Cardiac muscle cell (in vitro differentiated cells and primary cell): ENCODE data around the gene DOCK8. TPM values are rescaled to one million over a fixed set of nuclear protein-coding genes. Genes with fewer than 3 reads are reported as not detected.

Experiments used
- DNase-seq, 2 donors: peaks; one replicate each; pipeline versions ENCODE4 v3.0.0 to v3.0.0-alpha.2; 2010 to 2017; ENCODE audit warnings: low read depth in 1 of 2, low spot score in 1 of 2
- H3K27ac ChIP-seq: fragments of 200-600 bp; sonication (generic); 2 replicates; pipeline ENCODE4 v1.5.1; 2016
- H3K27me3 ChIP-seq: fragments of 200-600 bp; sonication (generic); 2 replicates; pipeline ENCODE4 v1.6.0; 2016; ENCODE audit warnings: control low read depth
- H3K36me3 ChIP-seq: fragments of 200-600 bp; sonication (generic); 2 replicates; pipeline ENCODE4 v1.5.1; 2016; ENCODE audit warnings: control low read depth
- H3K4me1 ChIP-seq: fragments of 200-600 bp; sonication (generic); 2 replicates; pipeline ENCODE4 v1.8.1; 2017; ENCODE audit warnings: low read depth, mild to moderate bottlenecking, mixed run types
- H3K4me3 ChIP-seq: fragments of 200-600 bp; sonication (generic); 2 replicates; pipeline ENCODE4 v1.5.1; 2016; ENCODE audit warnings: mild to moderate bottlenecking
- H3K9me3 ChIP-seq: fragments of 200-600 bp; sonication (generic); 2 replicates; pipeline ENCODE4 v1.5.1; 2017; ENCODE audit warnings: low read depth, mild to moderate bottlenecking, control low read depth
- polyA plus RNA-seq: library from polyadenylated mRNA; unstranded; fragments of >200 nt; fragmentation: Nextera tagmentation; extraction: Ambion mirVana; gene quantifications from 2 replicates; pipeline ENCODE4 v1.2.1, GENCODE V29; 2016
- total RNA-seq: library from RNA; depleted of rRNA; stranded (reverse); fragments of >200 nt; gene quantifications from 2 replicates; pipeline ENCODE4 v1.2.3, GENCODE V29; 2016
- TF ChIP-seq, protein P1 (sequence below): IDR thresholded peaks from 2 replicates; pipeline ENCODE4 v1.5.1; 2012; ENCODE audit warnings: low read depth, mild to moderate bottlenecking, low read length

Gene DOCK8
- total and polyA plus RNA-seq, 2 experiments from 2014 or later = 2.0 TPM; not detected in 1

DNA sequence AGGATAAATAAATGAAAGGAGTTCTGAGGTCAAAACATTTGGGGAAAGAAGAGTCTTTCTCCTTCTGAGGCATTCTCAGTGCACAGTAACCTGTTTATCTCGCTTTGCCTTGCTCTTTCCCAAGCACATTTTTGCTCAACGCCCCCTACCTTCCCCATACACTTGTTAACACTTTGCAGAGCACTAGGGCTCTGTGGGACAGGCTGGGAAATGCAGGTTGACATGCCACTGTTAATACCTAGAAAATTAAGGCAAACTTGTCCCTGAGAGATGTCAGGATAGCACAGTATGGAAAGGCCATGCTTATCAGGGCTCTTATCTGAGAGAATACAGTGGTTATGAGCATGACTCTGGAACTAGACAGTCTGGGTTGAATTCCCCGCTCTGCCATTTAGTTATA lies 152.0 kb downstream of the DOCK8 start:
- TF ChIP-seq, protein P1, sequence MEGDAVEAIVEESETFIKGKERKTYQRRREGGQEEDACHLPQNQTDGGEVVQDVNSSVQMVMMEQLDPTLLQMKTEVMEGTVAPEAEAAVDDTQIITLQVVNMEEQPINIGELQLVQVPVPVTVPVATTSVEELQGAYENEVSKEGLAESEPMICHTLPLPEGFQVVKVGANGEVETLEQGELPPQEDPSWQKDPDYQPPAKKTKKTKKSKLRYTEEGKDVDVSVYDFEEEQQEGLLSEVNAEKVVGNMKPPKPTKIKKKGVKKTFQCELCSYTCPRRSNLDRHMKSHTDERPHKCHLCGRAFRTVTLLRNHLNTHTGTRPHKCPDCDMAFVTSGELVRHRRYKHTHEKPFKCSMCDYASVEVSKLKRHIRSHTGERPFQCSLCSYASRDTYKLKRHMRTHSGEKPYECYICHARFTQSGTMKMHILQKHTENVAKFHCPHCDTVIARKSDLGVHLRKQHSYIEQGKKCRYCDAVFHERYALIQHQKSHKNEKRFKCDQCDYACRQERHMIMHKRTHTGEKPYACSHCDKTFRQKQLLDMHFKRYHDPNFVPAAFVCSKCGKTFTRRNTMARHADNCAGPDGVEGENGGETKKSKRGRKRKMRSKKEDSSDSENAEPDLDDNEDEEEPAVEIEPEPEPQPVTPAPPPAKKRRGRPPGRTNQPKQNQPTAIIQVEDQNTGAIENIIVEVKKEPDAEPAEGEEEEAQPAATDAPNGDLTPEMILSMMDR = no peak
- Histone ChIP-seq H3K36me3 (no peaks in the 10 kb centered on the region), H3K4me1 (peaks cover 6% of the 10 kb centered on the region), H3K27me3 (no peaks in the 10 kb centered on the region), H3K27ac (no peak overlapping the region), H3K9me3 (no peaks in the 10 kb centered on the region), H3K4me3 (no peak overlapping the region)
- no peak for DNase-seq

DNA sequence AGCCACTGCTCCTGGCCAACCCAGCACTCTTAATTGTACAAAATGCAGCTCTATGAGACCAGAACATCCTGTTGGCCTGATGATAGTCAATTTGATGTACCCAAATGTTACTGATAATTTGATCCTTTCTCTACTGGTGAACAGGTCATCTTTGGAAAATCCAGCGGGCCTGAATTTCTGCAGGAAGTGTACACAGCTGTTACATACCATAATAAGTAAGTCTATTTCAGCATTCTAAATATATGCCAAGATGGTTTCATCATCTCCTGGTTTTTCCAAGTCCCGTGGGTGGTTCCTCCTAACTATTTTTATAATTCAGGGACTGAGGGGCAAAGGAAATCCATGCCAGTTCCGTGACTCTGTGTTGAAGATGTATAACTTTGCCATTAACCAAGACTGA lies 155.4 kb downstream of the DOCK8 start:
- H3K27ac ChIP-seq = no peak overlapping the region
- peak in 1 of 2 donors; percentile 49 for DNase-seq

DNA sequence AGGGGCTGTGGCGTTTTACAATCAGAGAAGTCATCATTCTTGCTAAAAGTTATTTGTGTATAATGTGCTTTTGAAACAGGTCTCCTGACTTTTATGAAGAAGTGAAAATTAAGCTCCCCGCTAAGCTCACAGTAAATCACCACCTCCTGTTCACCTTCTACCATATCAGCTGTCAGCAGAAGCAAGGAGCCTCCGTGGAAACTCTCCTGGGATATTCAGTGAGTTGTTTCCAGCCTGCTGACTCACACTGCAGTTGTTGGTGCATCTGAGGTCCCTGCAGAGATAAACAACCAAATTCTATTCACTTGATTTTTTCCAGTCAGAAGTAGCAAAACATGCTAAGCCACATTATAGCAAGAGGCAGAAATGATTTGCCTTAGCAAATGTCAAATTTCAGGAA lies 156.7 kb downstream of the DOCK8 start:
- Histone ChIP-seq H3K4me3 (no peak overlapping the region), H3K36me3 (no peaks in the 10 kb centered on the region), H3K4me1 (peaks cover 9% of the 10 kb centered on the region), H3K9me3 (no peaks in the 10 kb centered on the region), H3K27me3 (no peaks in the 10 kb centered on the region), H3K27ac (no peak overlapping the region)
- DNase-seq = peak; percentile 35 to 50
- TF ChIP-seq, protein P1 = no peak

More for the DNA sequence above, 155.4 kb downstream of the DOCK8 start:
- Histone ChIP-seq H3K4me1 (peaks cover 9% of the 10 kb centered on the region), H3K27me3 (no peaks in the 10 kb centered on the region), H3K36me3 (no peaks in the 10 kb centered on the region), H3K9me3 (no peaks in the 10 kb centered on the region), H3K4me3 (no peak overlapping the region)
- TF ChIP-seq, protein P1 = no peak

DNA sequence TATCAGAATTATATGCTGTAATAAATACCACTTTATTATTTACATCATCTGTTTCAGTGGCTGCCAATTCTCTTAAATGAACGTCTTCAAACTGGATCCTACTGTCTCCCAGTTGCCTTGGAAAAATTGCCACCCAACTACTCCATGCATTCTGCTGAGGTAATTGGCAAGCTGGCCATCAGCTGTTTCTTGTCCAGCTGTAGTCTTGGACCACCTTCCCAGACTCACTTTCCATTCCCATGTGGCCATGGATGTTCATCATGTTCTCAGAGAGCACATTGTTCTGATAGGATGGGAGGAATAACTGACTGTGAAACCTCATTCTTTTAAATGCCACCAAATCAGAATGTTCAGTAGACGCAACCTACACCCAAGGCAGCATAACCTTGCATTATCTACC lies 157.5 kb downstream of the DOCK8 start:
- peaks cover 9% of the 10 kb centered on the region for H3K4me1 ChIP-seq
- no peaks in the 10 kb centered on the region for H3K36me3 ChIP-seq
- TF ChIP-seq, protein P1 = no peak
- H3K4me3 ChIP-seq = no peak overlapping the region
- no peaks in the 10 kb centered on the region for H3K9me3 ChIP-seq
- DNase-seq = no peak
- H3K27ac ChIP-seq = no peak overlapping the region
- no peaks in the 10 kb centered on the region for H3K27me3 ChIP-seq

DNA sequence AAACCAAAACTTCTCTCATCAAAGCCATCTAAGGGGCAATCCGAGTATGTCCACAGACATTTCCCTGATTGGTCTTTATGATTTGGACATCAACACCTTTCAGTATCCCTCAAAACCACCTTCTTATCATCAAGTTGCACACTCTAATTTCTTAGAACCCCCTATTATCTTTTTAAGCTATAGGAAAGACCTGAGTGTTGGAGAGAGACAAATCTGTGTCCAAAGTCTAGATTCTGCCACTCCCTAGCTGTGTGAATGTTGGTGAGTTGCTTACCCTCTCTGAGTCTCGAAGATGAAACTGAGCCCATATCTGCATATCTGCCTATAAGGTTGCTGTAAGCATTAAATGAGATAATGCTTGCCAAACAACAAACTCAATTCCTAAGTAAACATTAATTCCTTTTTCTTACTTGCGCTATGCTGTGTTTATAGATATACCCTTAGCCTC lies 159.1 kb downstream of the DOCK8 start:
- TF ChIP-seq, protein P1 = no peak
- H3K4me3 ChIP-seq = no peak overlapping the region
- no peaks in the 10 kb centered on the region for H3K36me3 ChIP-seq
- H3K27me3 ChIP-seq = no peaks in the 10 kb centered on the region
- peaks cover 9% of the 10 kb centered on the region for H3K4me1 ChIP-seq
- H3K9me3 ChIP-seq = no peaks in the 10 kb centered on the region
- DNase-seq = no peak
- no peak overlapping the region for H3K27ac ChIP-seq

DNA sequence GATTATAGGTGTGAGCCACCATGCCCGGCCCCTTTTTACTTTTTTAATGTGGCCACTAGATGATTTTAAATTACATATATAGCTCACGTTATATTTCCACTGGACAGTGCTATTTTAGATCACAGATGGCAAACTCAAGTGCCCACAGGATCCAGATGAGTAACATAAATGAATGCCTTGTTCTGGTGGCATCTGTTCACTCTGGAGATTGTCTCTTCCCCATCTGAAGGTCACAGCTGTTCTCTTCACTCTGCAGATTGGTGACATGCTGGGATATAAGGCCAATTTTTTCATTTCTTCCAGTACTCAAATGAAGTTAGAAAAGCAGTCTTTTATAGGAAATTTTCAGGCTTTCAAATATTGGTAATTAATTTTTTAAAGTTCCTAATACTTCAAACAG lies 160.1 kb downstream of the DOCK8 start:
- DNase-seq = no peak
- no peaks in the 10 kb centered on the region for H3K36me3 ChIP-seq
- H3K4me1 ChIP-seq = peaks cover 9% of the 10 kb centered on the region
- H3K4me3 ChIP-seq = no peak overlapping the region
- TF ChIP-seq, protein P1 = no peak
- H3K27ac ChIP-seq = no peak overlapping the region
- H3K27me3 ChIP-seq = no peaks in the 10 kb centered on the region
- H3K9me3 ChIP-seq = no peaks in the 10 kb centered on the region
